HepG2 (cell line): ENCODE measurements around the gene GPR26. TPM values are rescaled to one million over a fixed set of nuclear protein-coding genes. Genes with fewer than 3 reads are reported as not detected.

Experiments used
- ATAC-seq: fragments of 200-7000 bp; cut with Tn5 transposase; 3 replicates; pipeline ENCODE4 v1.9.1; 2020; ENCODE audit warnings: mild to moderate bottlenecking, moderate library complexity
- BruUV-seq: library from RNA; stranded (reverse); fragments of 400-500 nt; replicated peaks from 2 replicates; lab custom pipeline; 2021; lab: Mats Ljungman, UMichigan
- CTCF ChIA-PET: fragments of 300-600 bp; formaldehyde crosslinking; extraction: SDS; loops from one replicate; lab custom pipeline; 2021; ENCODE audit warnings: low total read pairs, inconsistent platforms, low intra/inter-chr PET ratio; lab: Yijun Ruan, JAX
- POLR2A ChIA-PET: fragments of 350-600 bp; sonication (Branson Sonifier 250); formaldehyde crosslinking; loops from one replicate; lab custom pipeline; 2020; ENCODE audit warnings: antibody characterized with exemption, inconsistent platforms; lab: Yijun Ruan, JAX
- DNase-seq: peaks from one replicate; pipeline ENCODE4 v3.0.0-alpha.2; 2015; ENCODE audit warnings: low spot score
- FAIRE-seq: peaks from 3 replicates; lab custom pipeline; 2011; peaks lifted over from hg19 to GRCh38; lab: Jason Lieb, UNC
- H2AFZ ChIP-seq: one replicate; pipeline ENCODE4 v1.6.1; 2011; ENCODE audit warnings: low read length, inconsistent platforms
- H3K27ac ChIP-seq: fragments of 300-600 bp; 3 replicates; pipeline ENCODE4 v1.8.0; 2011; ENCODE audit warnings: mixed run types, mild to moderate bottlenecking, mixed read lengths, low read length, inconsistent platforms; ENCODE audit not compliant: insufficient read depth; ENCODE audit errors: extremely low read length
- H3K27me3 ChIP-seq, 2 experiments: fragments of 200-600 bp in 1 of 2; 2 replicates in 1 of 2; 3 replicates in 1 of 2; pipeline versions ENCODE4 v1.6.0 to v1.8.0; 2011; ENCODE audit warnings: low read length in 2 of 2, mild to moderate bottlenecking in 2 of 2, moderate library complexity in 2 of 2, inconsistent platforms in 1 of 2; ENCODE audit not compliant: insufficient read depth in 2 of 2, control insufficient read depth in 1 of 2
- H3K36me3 ChIP-seq, 2 experiments: fragments of 200-600 bp in 1 of 2; replicated peaks in 1 of 2; 2 replicates in 1 of 2; 3 replicates in 1 of 2; pipeline versions ENCODE4 v1.5.1 to v1.8.0; 2011; ENCODE audit warnings: low read length in 2 of 2, inconsistent platforms in 1 of 2; ENCODE audit not compliant: insufficient read depth in 2 of 2, control insufficient read depth in 1 of 2
- H3K4me1 ChIP-seq: 2 replicates; pipeline ENCODE4 v1.5.1; 2012; ENCODE audit warnings: low read length, inconsistent platforms; ENCODE audit not compliant: insufficient read depth
- H3K4me2 ChIP-seq: 2 replicates; pipeline ENCODE4 v1.6.0; 2011; ENCODE audit warnings: low read depth, low read length, inconsistent platforms
- H3K4me3 ChIP-seq, 3 experiments: fragments of 200-600 bp in 1 of 3; sonication (generic), shearing (Covaris generic) in 1 of 3; replicated peaks in 1 of 3; 2 replicates each; pipeline ENCODE4 v1.5.1; 2011 to 2016; ENCODE audit warnings: low read length in 3 of 3, inconsistent platforms in 2 of 3, low read depth in 2 of 3, mild to moderate bottlenecking in 2 of 3, control low read depth in 1 of 3, mixed read lengths in 1 of 3; ENCODE audit not compliant: insufficient read depth in 1 of 3
- H3K79me2 ChIP-seq: one replicate; pipeline ENCODE4 v1.6.1; 2011; ENCODE audit warnings: low read length, inconsistent platforms; ENCODE audit not compliant: insufficient read depth
- H3K9ac ChIP-seq: 2 replicates; pipeline ENCODE4 v1.6.0; 2011; ENCODE audit warnings: mild to moderate bottlenecking, low read depth, low read length, inconsistent platforms; ENCODE audit not compliant: insufficient read depth
- H3K9me3 ChIP-seq: 2 replicates; pipeline ENCODE4 v1.5.1; 2012; ENCODE audit warnings: mild to moderate bottlenecking, low read length
- H4K20me1 ChIP-seq: 2 replicates; pipeline ENCODE4 v1.6.0; 2011; ENCODE audit warnings: inconsistent platforms, mild to moderate bottlenecking, low read length, moderate library complexity; ENCODE audit not compliant: insufficient read depth
- CBX2 ChIP-seq, 2 experiments: fragments of 200-600 bp in 1 of 2; sonication (generic); formaldehyde crosslinking in 1 of 2; IDR thresholded peaks; 2 replicates each; pipeline versions ENCODE4 v1.7.0 to v1.8.1; 2018 to 2022; ENCODE audit warnings: low read depth in 2 of 2, low read length in 1 of 2, mild to moderate bottlenecking in 1 of 2, missing genetic modification reagents in 1 of 2
- JDP2 ChIP-seq: sonication (generic); formaldehyde crosslinking; IDR thresholded peaks from 2 replicates; pipeline ENCODE4 v1.8.1; 2022; ENCODE audit warnings: missing genetic modification reagents, borderline replicate concordance
- KLF12 ChIP-seq: sonication (generic); formaldehyde crosslinking; IDR thresholded peaks from 2 replicates; pipeline ENCODE4 v1.4.0; 2020; ENCODE audit warnings: missing genetic modification reagents, borderline replicate concordance
- MED1 ChIP-seq: sonication (generic); formaldehyde crosslinking; IDR thresholded peaks from 2 replicates; pipeline ENCODE4 v1.4.0; 2020; ENCODE audit warnings: missing genetic modification reagents
- POLR2G ChIP-seq: fragments of 200-400 bp; formaldehyde crosslinking; IDR thresholded peaks from 2 replicates; pipeline ENCODE4 v1.6.1; 2018; ENCODE audit warnings: mild to moderate bottlenecking, low read depth, low read length, moderate library complexity
- SMAD9 ChIP-seq: sonication (generic); formaldehyde crosslinking; IDR thresholded peaks from 2 replicates; pipeline ENCODE4 v1.5.1; 2020; ENCODE audit warnings: mild to moderate bottlenecking, missing genetic modification reagents
- SP5 ChIP-seq: IDR thresholded peaks from 2 replicates; pipeline ENCODE4 v1.6.1; 2016; ENCODE audit warnings: low read depth, borderline replicate concordance
- XRCC5 ChIP-seq: fragments of 200-400 bp; formaldehyde crosslinking; optimal IDR thresholded peaks from 2 replicates; pipeline ENCODE3; 2017; ENCODE audit warnings: mild to moderate bottlenecking, low read length
- ZBTB44 ChIP-seq: sonication (generic); formaldehyde crosslinking; IDR thresholded peaks from 2 replicates; pipeline ENCODE4 v1.4.0; 2020; ENCODE audit warnings: missing genetic modification reagents
- ZNF512 ChIP-seq: sonication (generic); formaldehyde crosslinking; IDR thresholded peaks from 2 replicates; pipeline ENCODE4 v1.4.0; 2020; ENCODE audit warnings: mild to moderate bottlenecking, missing genetic modification reagents
- ZNF558 ChIP-seq: sonication (generic); formaldehyde crosslinking; IDR thresholded peaks from 2 replicates; pipeline ENCODE4 v1.9.0; 2022; ENCODE audit warnings: mild to moderate bottlenecking, missing genetic modification reagents, borderline replicate concordance
- WGBS: methylation state at CpG from one replicate; pipeline ENCODE4 v1.1.6; 2017; ENCODE audit warnings: low lambda C conversion rate; 5-methylcytosine and 5-hydroxymethylcytosine counted together
- in situ Hi-C: cut with HindIII; loops from 2 replicates; pipeline ENCODE4 v1.10.0; 2017; ENCODE audit warnings: low pct_unique_long_range_greater_than_20kb; ENCODE audit not compliant: extremely low pct_ligation_motif_present
- intact Hi-C: fragments of 100-400 bp; cut with micrococcal nuclease; formaldehyde crosslinking; loops from one replicate; pipeline ENCODE4 v1.10.0; 2022; ENCODE audit not compliant: unreplicated experiment
- polyA plus RNA-seq, 8 experiments: library from polyadenylated mRNA; depleted of rRNA in 3 of 8; stranded (reverse) in 7 of 8; unstranded in 1 of 8; fragments of >200 nt; fragmentation: Illumina TruSeq in 4 of 8; extraction: Trizol in 4 of 8; gene quantifications; 2 replicates each; pipeline versions ENCODE4 v1.2.1 to v1.2.3, GENCODE V29; 2011 to 2016; ENCODE audit warnings: low read depth in 4 of 8, missing spikeins in 1 of 8, mixed read lengths in 1 of 8; ENCODE audit not compliant: insufficient read depth in 1 of 8
- total RNA-seq, 5 experiments: library from RNA; depleted of rRNA; stranded (reverse); fragments of >200 nt; fragmentation: Illumina TruSeq; extraction: Trizol; gene quantifications; 2 replicates each; pipeline ENCODE4 v1.2.3, GENCODE V29; 2016; ENCODE audit warnings: low read depth in 1 of 5

Gene GPR26
- total and polyA plus RNA-seq, 2 of the 13 experiments (the other 11 are each of a cell fraction or from before 2014, with no cell fraction given) = not detected

- no peak overlapping the region for H3K4me3 ChIP-seq
- ATAC-seq (no peak), FAIRE-seq (no peak), DNase-seq (no peak)
- TF ChIP-seq SMAD9 (CRISPR knock-in tag) (no peak), SP5 (CRISPR knock-in tag) (no peak)
- intact Hi-C loops (no loop called here), in situ Hi-C loops (no loop called here)
- ChIA-PET POLR2A (no interaction called here), CTCF (no interaction called here)
- H3K36me3 ChIP-seq = no peaks in the 10 kb centered on the region
- 29% methylated on average over 23 of the region's 47 CpGs for WGBS
- H2AFZ ChIP-seq = no peak overlapping the region
- H3K27ac ChIP-seq = no peak overlapping the region
- no TSS peak for BruUV-seq
- peaks cover 6% of the 10 kb centered on the region; the same call in 1 of the 2 replicates for H4K20me1 ChIP-seq
- no peaks in the 10 kb centered on the region for H3K79me2 ChIP-seq
- H3K9ac ChIP-seq = no peak overlapping the region
- peaks cover 3 to 24% of the 10 kb centered on the region in 2 experiments; a peak in 4 of 5 replicates for H3K27me3 ChIP-seq
- no peak overlapping the region for H3K4me2 ChIP-seq
- no peaks in the 10 kb centered on the region for H3K4me1 ChIP-seq
- no peaks in the 10 kb centered on the region for H3K9me3 ChIP-seq
Observed at GRCh38 chr10:123665491-123666286, 466 bp upstream of the GPR26 start.

GRCh38 chr10:123669886-123670285, 3.7 kb downstream of the GPR26 start:
- Histone ChIP-seq H3K27ac (no peak overlapping the region), H3K9ac (no peak overlapping the region), H3K4me3 (no peak overlapping the region), H3K4me2 (no peak overlapping the region), H3K9me3 (no peaks in the 10 kb centered on the region), H2AFZ (no peak overlapping the region), H3K4me1 (no peaks in the 10 kb centered on the region), H3K27me3 (peaks cover 3 to 28% of the 10 kb centered on the region in 2 experiments; a peak in 4 of 5 replicates), H3K79me2 (no peaks in the 10 kb centered on the region), H4K20me1 (0 out of 2 replicates have a peak, but pooled peaks cover 3% of the 10 kb centered on the region), H3K36me3 (no peaks in the 10 kb centered on the region)
- CTCF ChIA-PET = no interaction called here
- no TSS peak for BruUV-seq
- intact Hi-C loops (no loop called here), in situ Hi-C loops (no loop called here)
- no peak for ATAC-seq
- POLR2A ChIA-PET = no interaction called here
- FAIRE-seq = no peak
- no peak for DNase-seq
- TF ChIP-seq ZBTB44 (CRISPR knock-in tag) (no peak), ZNF558 (no peak), JDP2 (no peak), MED1 (CRISPR knock-in tag) (no peak), KLF12 (CRISPR knock-in tag) (no peak), ZNF512 (CRISPR knock-in tag) (no peak), CBX2 (IDR thresholded peaks at IDR 0.05; ENCODE audit: low read depth, low read length) (no peak), CBX2 (CRISPR knock-in tag; IDR thresholded peaks at IDR 0.05; ENCODE audit: low read depth) (no peak), POLR2G (no peak), XRCC5 (no peak)
